GM10266 (cell line): ENCODE results near the gene CHST12.

Source experiments
- DNase-seq: peaks from one replicate; pipeline ENCODE4 v3.0.0; 2012; ENCODE audit errors: extremely low spot score
- TF ChIP-seq, protein P1 (sequence below): IDR thresholded peaks from 2 replicates; pipeline ENCODE4 v1.5.1; 2012; ENCODE audit warnings: mild to moderate bottlenecking, low read depth; ENCODE audit not compliant: control insufficient read depth, insufficient read depth; ENCODE audit errors: missing control alignments

Gene CHST12

DNA sequence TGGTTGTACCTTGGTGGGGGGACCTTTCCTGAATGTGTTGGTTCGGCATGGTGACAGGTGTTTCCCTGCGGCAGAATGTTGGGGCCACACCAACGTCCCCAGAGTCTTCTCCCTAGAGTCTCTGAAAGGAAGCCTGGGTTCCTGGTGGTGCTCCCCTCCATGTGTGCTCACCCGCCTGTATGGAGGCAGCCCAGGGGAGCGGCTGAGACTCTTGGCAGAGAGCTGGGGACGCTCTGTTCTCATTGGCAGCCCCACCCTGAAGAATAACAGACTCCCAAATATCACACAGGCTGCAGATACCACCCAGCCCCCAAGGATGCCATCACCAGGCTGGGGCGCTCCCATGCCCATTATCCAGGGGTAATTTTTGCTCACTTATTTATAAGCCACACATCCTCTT lies 34.8 kb downstream of the CHST12 start:
- DNase-seq = no peak
- TF ChIP-seq, protein P1, sequence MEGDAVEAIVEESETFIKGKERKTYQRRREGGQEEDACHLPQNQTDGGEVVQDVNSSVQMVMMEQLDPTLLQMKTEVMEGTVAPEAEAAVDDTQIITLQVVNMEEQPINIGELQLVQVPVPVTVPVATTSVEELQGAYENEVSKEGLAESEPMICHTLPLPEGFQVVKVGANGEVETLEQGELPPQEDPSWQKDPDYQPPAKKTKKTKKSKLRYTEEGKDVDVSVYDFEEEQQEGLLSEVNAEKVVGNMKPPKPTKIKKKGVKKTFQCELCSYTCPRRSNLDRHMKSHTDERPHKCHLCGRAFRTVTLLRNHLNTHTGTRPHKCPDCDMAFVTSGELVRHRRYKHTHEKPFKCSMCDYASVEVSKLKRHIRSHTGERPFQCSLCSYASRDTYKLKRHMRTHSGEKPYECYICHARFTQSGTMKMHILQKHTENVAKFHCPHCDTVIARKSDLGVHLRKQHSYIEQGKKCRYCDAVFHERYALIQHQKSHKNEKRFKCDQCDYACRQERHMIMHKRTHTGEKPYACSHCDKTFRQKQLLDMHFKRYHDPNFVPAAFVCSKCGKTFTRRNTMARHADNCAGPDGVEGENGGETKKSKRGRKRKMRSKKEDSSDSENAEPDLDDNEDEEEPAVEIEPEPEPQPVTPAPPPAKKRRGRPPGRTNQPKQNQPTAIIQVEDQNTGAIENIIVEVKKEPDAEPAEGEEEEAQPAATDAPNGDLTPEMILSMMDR = no peak

DNA sequence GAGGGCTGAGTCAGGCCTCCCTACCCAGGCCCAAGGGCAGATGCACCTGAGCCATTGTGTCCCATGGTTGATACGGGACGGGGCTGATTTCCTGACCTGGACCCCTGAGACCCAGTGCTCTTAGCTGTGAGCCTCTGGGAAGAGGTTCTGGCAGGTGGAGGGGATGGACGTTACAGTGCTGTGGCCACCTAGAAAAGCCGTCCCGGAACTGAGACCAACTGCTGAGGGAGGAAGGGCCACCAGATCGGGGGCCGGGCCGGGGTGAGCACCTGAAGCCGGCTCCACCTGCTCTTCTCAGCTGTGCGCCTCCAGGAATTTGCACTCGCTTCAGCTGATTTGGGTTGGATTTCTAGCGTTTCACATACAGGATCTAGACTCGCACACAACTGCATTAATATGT lies 35.4 kb downstream of the CHST12 start:
- TF ChIP-seq, protein P1 = no peak
- no peak for DNase-seq

DNA sequence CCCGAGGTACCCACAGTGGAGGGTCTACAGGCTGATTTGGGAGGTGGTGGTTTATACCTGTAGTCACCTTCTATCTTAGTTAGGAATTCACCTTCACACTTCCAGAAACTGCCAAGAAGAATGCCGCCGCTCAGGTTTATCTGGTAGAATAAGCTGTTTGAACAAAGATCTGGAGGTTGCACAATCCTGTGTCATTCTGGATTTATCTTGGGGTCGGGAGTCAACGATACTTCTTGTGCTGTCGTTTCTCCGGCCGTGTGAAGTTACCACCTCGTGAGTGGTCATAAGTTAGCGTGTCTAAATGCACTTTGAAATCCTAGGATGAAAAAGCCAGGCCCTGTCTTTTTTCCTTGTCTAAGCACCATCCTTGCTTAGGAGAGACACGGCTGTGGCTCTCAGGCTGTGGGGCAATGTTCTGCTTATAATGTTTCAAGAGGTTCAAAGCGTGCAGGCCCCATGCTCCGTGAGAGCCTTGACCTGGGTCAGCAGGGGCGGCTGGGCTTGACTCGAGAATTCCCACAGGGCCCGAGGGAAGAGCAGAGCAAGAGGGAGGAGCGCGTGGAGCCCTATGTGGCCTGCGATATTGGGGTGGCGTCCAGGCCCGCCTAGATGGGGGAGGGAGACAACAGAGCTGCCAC lies 37.3 kb downstream of the CHST12 start:
- TF ChIP-seq, protein P1 = no peak
- no peak for DNase-seq

- DNase-seq = no peak
- TF ChIP-seq, protein P1 = no peak
Observed at GRCh38 chr7:2441430-2442058, 38.1 kb downstream of the CHST12 start.

- TF ChIP-seq, protein P1 = no peak
- no peak for DNase-seq
Observed at GRCh38 chr7:2443491-2443890, 40.1 kb downstream of the CHST12 start.

- DNase-seq = no peak
- TF ChIP-seq, protein P1 = no peak
Observed at GRCh38 chr7:2444476-2444875, 41.1 kb downstream of the CHST12 start.

DNA sequence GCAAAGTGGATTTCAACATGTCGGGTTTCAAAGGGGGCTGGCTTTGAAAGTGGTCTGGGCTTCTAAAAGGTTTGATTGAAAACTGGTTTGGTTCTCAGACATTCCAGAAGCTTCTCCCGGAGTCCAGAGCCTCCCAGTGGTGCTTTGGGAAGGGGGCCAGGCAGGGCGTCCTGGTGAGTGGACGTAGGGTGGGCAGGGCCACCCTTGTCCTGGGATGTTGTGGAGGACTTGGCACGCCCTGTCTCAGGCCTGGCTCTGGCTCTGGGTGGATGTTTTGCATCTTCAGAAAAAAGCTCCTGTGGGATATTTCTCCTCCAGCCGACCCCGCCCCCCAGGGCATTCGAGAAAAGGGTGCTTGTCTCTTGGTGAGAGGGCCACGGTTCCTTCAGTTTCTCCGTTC lies 41.6 kb downstream of the CHST12 start:
- TF ChIP-seq, protein P1 = no peak
- no peak for DNase-seq
